Omental fat pad (tissue), 4 donors: ENCODE results near the gene ZNF773. TPM values are rescaled to one million over a fixed set of nuclear protein-coding genes. Genes with fewer than 3 reads are reported as not detected.

Experiments used
- ATAC-seq: fragments of 150-250 bp; one replicate; pipeline ENCODE4 v1.9.1; 2016; ENCODE audit warnings: mild to moderate bottlenecking, moderate library complexity; ENCODE audit not compliant: low FRiP score
- DNase-seq: peaks from one replicate; pipeline ENCODE4 v3.0.0-alpha.2; 2019; ENCODE audit warnings: low spot score
- CTCF ChIP-seq, 3 donors: fragments of 450-650 bp; IDR thresholded peaks; one replicate each; pipeline ENCODE4 v1.5.1; 2016 to 2017; ENCODE audit warnings: antibody characterized with exemption in 3 of 3, mild to moderate bottlenecking in 3 of 3, moderate library complexity in 2 of 3
- small RNA-seq: library from RNA; depleted of rRNA; stranded (forward); fragments of <200 nt; gene quantifications from one replicate; pipeline ENCODE3, GENCODE V24; 2016
- total RNA-seq, 4 donors: library from RNA; depleted of rRNA; stranded (reverse); fragments of >200 nt; gene quantifications; one replicate each; pipeline ENCODE4 v1.1.0, GENCODE V29; 2016

The ZNF773 gene
- total RNA-seq, 4 donors from 2014 or later, result 5.7 to 15.5 (median 9.6) TPM

GRCh38 chr19:57546513-57546912 is 46.8 kb downstream of the ZNF773 start:
- no peak for ATAC-seq
- no peak for DNase-seq
- no peak for TF ChIP-seq CTCF (IDR thresholded peaks at IDR 0.05)

DNA sequence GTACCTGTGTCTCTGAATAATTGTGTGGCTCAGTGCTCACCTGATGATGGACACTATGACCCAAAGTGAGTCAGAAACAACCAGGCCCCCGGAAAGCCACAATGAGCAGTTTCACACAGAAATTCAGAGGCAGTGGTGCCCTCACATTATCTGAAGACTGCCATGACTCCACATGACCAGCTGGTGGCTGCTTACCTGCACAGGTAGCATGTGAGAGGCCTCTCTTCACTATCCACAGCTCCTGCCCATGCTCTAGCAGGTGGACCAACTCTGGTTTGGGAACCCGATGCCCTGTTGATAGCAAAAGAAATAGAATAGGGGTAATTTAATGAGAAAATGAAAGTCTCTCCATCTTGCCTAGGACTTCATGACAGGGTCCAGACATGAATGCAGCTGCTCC is 52.7 kb downstream of the ZNF773 start:
- ATAC-seq (no peak), DNase-seq (no peak)
- no peak for TF ChIP-seq CTCF (IDR thresholded peaks at IDR 0.05)

- DNase-seq (no peak), ATAC-seq (no peak)
- no peak for TF ChIP-seq CTCF (IDR thresholded peaks at IDR 0.05)
Measured at GRCh38 chr19:57557659-57558058, 57.9 kb downstream of the ZNF773 start.

Small RNA genes within 50 kb of the gene (small RNA-seq; reads per million reads assigned to genes)
- gene VN1R107P, result not detected

Other genes with a start within 250 kb of the ZNF773 start
- 100 to 1,000 TPM in 2 of 4 donors, 10 to 100 TPM in 2; 46.5 to 163 (median 104) TPM for gene ZNF460, start 219.5 kb upstream of the ZNF773 start, total RNA-seq
- 1 to 10 TPM; 5.6 to 8.4 (median 7.3) TPM for gene ZNF543, start 179.5 kb upstream of the ZNF773 start, total RNA-seq
- gene ZNF304, start 148.7 kb upstream of the ZNF773 start, total RNA-seq, result 10 to 100 TPM in 1 of 4 donors, 1 to 10 TPM in 3; 4.6 to 11.0 (median 7.3) TPM
- gene TRAPPC2B, start 136.4 kb upstream of the ZNF773 start, total RNA-seq, result 10 to 100 TPM; 15.3 to 22.9 (median 16.9) TPM
- 1 to 10 TPM; 1.9 to 2.6 (median 2.6) TPM for gene ZNF547, start 136.4 kb upstream of the ZNF773 start, total RNA-seq
- gene ZNF548, start 110.1 kb upstream of the ZNF773 start, total RNA-seq, result 10 to 100 TPM; 11.7 to 35.9 (median 22.7) TPM
- gene ZNF17, start 88.8 kb upstream of the ZNF773 start, total RNA-seq, result 10 to 100 TPM in 2 of 4 donors, 1 to 10 TPM in 2; 5.8 to 12.5 (median 9.3) TPM
- 10 to 100 TPM in 1 of 4 donors, 1 to 10 TPM in 3; 3.3 to 18.0 (median 7.6) TPM for gene ZNF749, start 64.6 kb upstream of the ZNF773 start, total RNA-seq
- under 1 TPM in 3 of 4 donors, not detected in 1; 0.19 to 0.48 (median 0.44) TPM for gene VN1R1, start 42.8 kb upstream of the ZNF773 start, total RNA-seq
- 10 to 100 TPM in 1 of 4 donors, 1 to 10 TPM in 3; 4.5 to 17.2 (median 8.6) TPM for gene ZNF772, start 22.4 kb upstream of the ZNF773 start, total RNA-seq
- 10 to 100 TPM in 3 of 4 donors, 1 to 10 TPM in 1; 5.8 to 14.8 (median 12.5) TPM for gene ZNF419, start 12.2 kb upstream of the ZNF773 start, total RNA-seq
- gene ZNF549, start 27.4 kb downstream of the ZNF773 start, total RNA-seq, result 1 to 10 TPM; 2.4 to 6.6 (median 4.9) TPM
- 1 to 10 TPM; 3.7 to 8.8 (median 6.9) TPM for gene ZNF550, start 59.9 kb downstream of the ZNF773 start, total RNA-seq
- 1 to 10 TPM; 2.0 to 6.0 (median 3.7) TPM for gene ZNF416, start 79.0 kb downstream of the ZNF773 start, total RNA-seq
- 1 to 10 TPM; 1.3 to 3.5 (median 2.5) TPM for gene ZIK1, start 84.2 kb downstream of the ZNF773 start, total RNA-seq
- gene ZNF530, start 99.9 kb downstream of the ZNF773 start, total RNA-seq, result 1 to 10 TPM in 3 of 4 donors, under 1 TPM in 1; 0.65 to 3.6 (median 3.0) TPM
- 10 to 100 TPM in 3 of 4 donors, 1 to 10 TPM in 1; 9.6 to 25.1 (median 13.8) TPM for gene ZNF134, start 114.3 kb downstream of the ZNF773 start, total RNA-seq
- gene ZNF211, start 133.2 kb downstream of the ZNF773 start, total RNA-seq, result 10 to 100 TPM in 1 of 4 donors, 1 to 10 TPM in 3; 5.3 to 15.0 (median 9.2) TPM
- not detected for gene ZSCAN4, start 169.0 kb downstream of the ZNF773 start, total RNA-seq
- 10 to 100 TPM in 1 of 4 donors, 1 to 10 TPM in 3; 7.3 to 22.2 (median 8.1) TPM for gene ZNF551, start 182.0 kb downstream of the ZNF773 start, total RNA-seq
- 1 to 10 TPM; 1.4 to 4.4 (median 2.8) TPM for gene ZNF154, start 209.3 kb downstream of the ZNF773 start, total RNA-seq
- 10 to 100 TPM in 1 of 4 donors, 1 to 10 TPM in 3; 3.0 to 10.2 (median 6.3) TPM for gene ZNF671, start 227.7 kb downstream of the ZNF773 start, total RNA-seq
- gene ZNF776, start 246.9 kb downstream of the ZNF773 start, total RNA-seq, result 10 to 100 TPM in 2 of 4 donors, 1 to 10 TPM in 2; 5.3 to 18.1 (median 10.1) TPM